PC-3 (cell line): ENCODE data around the gene ECSIT. TPM values are rescaled to one million over a fixed set of nuclear protein-coding genes. Genes with fewer than 3 reads are reported as not detected.

Source experiments
- ATAC-seq: fragments of 200-7000 bp; cut with Tn5 transposase; 2 replicates; pipeline ENCODE4 v1.9.1; 2020; ENCODE audit warnings: mild to moderate bottlenecking, moderate library complexity
- BruUV-seq: library from RNA; stranded (reverse); fragments of 400-500 nt; replicated peaks from 2 replicates; lab custom pipeline; 2021; lab: Mats Ljungman, UMichigan
- CTCF ChIA-PET: fragments of 300-600 bp; sonication (Branson Sonifier 250); formaldehyde crosslinking; loops from one replicate; lab custom pipeline; 2022; ENCODE audit warnings: antibody characterized with exemption; lab: Charles Lee
- POLR2A ChIA-PET: fragments of 300-600 bp; sonication (Branson Sonifier 250); formaldehyde crosslinking; loops from one replicate; lab custom pipeline; 2022; ENCODE audit warnings: antibody characterized with exemption; ENCODE audit not compliant: unreplicated experiment; lab: Charles Lee
- DNase-seq: peaks from one replicate; pipeline ENCODE4 v3.0.0-alpha.2; 2015
- H2AFZ ChIP-seq: fragments of 300-600 bp; sonication (generic); 2 replicates; pipeline ENCODE4 v1.6.0; 2016; ENCODE audit warnings: antibody characterized with exemption, low read length
- H3F3A ChIP-seq: fragments of 300-600 bp; sonication (generic); one replicate; pipeline ENCODE4 v1.6.0; 2017; ENCODE audit warnings: antibody characterized with exemption, low read length, control low read depth, mild to moderate bottlenecking; ENCODE audit not compliant: unreplicated experiment
- H3K27ac ChIP-seq: fragments of 300-600 bp; sonication (generic); 2 replicates; pipeline ENCODE4 v1.5.1; 2016; ENCODE audit warnings: mild to moderate bottlenecking, low read length
- H3K27me3 ChIP-seq: fragments of 300-600 bp; sonication (generic); 2 replicates; pipeline ENCODE4 v1.6.1; 2016; ENCODE audit warnings: low read length, mixed read lengths
- H3K36me3 ChIP-seq: fragments of 300-600 bp; sonication (generic); 2 replicates; pipeline ENCODE4 v1.6.1; 2016; ENCODE audit warnings: low read depth, mixed run types, low read length, mixed read lengths
- H3K4me1 ChIP-seq: fragments of 300-600 bp; sonication (generic); 2 replicates; pipeline ENCODE4 v1.5.1; 2016; ENCODE audit warnings: low read length; ENCODE audit not compliant: insufficient read depth
- H3K4me2 ChIP-seq: fragments of 300-600 bp; sonication (generic); 2 replicates; pipeline ENCODE4 v1.6.0; 2016; ENCODE audit warnings: low read length
- H3K4me3 ChIP-seq: fragments of 300-600 bp; sonication (generic); 2 replicates; pipeline ENCODE4 v1.5.1; 2016; ENCODE audit warnings: mild to moderate bottlenecking, low read length, mixed read lengths
- H3K79me2 ChIP-seq: fragments of 300-600 bp; sonication (generic); 2 replicates; pipeline ENCODE4 v1.6.1; 2017; ENCODE audit warnings: low read length, mixed read lengths
- H3K9ac ChIP-seq: fragments of 300-600 bp; sonication (generic); 2 replicates; pipeline ENCODE4 v1.6.0; 2016; ENCODE audit warnings: mild to moderate bottlenecking, low read length
- H3K9me2 ChIP-seq: fragments of 300-600 bp; sonication (generic); replicated peaks from 2 replicates; pipeline ENCODE4 v1.6.1; 2016; ENCODE audit warnings: mixed run types, low read length, mixed read lengths
- H3K9me3 ChIP-seq: fragments of 300-600 bp; sonication (generic); 2 replicates; pipeline ENCODE4 v1.6.1; 2016; ENCODE audit warnings: low read length, mixed read lengths
- H4K20me1 ChIP-seq: fragments of 300-600 bp; sonication (generic); 2 replicates; pipeline ENCODE4 v1.6.1; 2016; ENCODE audit warnings: low read length, mixed read lengths
- CTCF ChIP-seq: fragments of 300-600 bp; sonication (generic); conservative IDR thresholded peaks from 2 replicates; pipeline ENCODE4 v1.5.1; 2017; ENCODE audit warnings: antibody characterized with exemption, low read depth, mild to moderate bottlenecking, low read length
- EZH2 ChIP-seq: fragments of 300-600 bp; sonication (generic); IDR thresholded peaks from one replicate; pipeline ENCODE4 v1.6.1; 2017; ENCODE audit warnings: antibody characterized with exemption, mild to moderate bottlenecking, low read length; ENCODE audit not compliant: unreplicated experiment
- EZH2phosphoT487 ChIP-seq: fragments of 300-600 bp; sonication (generic); IDR thresholded peaks from 2 replicates; pipeline ENCODE4 v1.6.1; 2018; ENCODE audit warnings: mild to moderate bottlenecking, antibody characterized with exemption, low read length, borderline replicate concordance
- intact Hi-C: fragments of 100-400 bp; cut with micrococcal nuclease; formaldehyde crosslinking; loops from 2 replicates; pipeline ENCODE4 v1.9.0; 2023
- total RNA-seq: library from RNA; depleted of rRNA; stranded (reverse); fragments of >200 nt; gene quantifications from 2 replicates; pipeline ENCODE4 v1.2.3, GENCODE V29; 2014

ECSIT gene
- total RNA-seq, 1 experiment from 2014 or later: 126 TPM

- peak overlapping the region; percentile 65 for H3K27ac ChIP-seq
- peaks cover 15% of the 10 kb centered on the region for H3K4me1 ChIP-seq
- peak overlapping the region; percentile 84 for H3K4me3 ChIP-seq
- peak overlapping the region; percentile 80 for H3K9ac ChIP-seq
- no peaks in the 10 kb centered on the region for H3K9me2 ChIP-seq
- H3K36me3 ChIP-seq: no peaks in the 10 kb centered on the region
- no peaks in the 10 kb centered on the region for H4K20me1 ChIP-seq
- peak overlapping the region; percentile 72 for H2AFZ ChIP-seq
- peak overlapping the region; percentile 98 for H3K4me2 ChIP-seq
- H3K9me3 ChIP-seq: no peaks in the 10 kb centered on the region
- H3K79me2 ChIP-seq: peaks cover 4% of the 10 kb centered on the region; the same call in 1 of the 2 replicates
- CTCF ChIA-PET: no interaction called here
- ATAC-seq (peak; percentile 96), DNase-seq (peak; percentile 99)
- TF ChIP-seq EZH2 (no peak), CTCF (no peak), EZH2phosphoT487 (no peak)
- POLR2A ChIA-PET: interaction anchor here (0.6 kb wide), 2 partner anchors 80 to 159 kb away, joined by 5 to 8 read pairs; partner anchors contain the start of gene TMEM205
- intact Hi-C loops: loop anchor here (1.0 to 2.0 kb wide), 3 partner anchors 24 to 70 kb away; partner anchors contain the start of genes ECSIT, ELOF1, ODAD3 and PRKCSH
- H3F3A ChIP-seq: no peaks in the 10 kb centered on the region
- BruUV-seq: no TSS peak
- no peaks in the 10 kb centered on the region for H3K27me3 ChIP-seq
Observed at GRCh38 chr19:11505032-11505503, 23.9 kb downstream of the ECSIT start.

GRCh38 chr19:11504502-11505031 is 24.4 kb downstream of the ECSIT start:
- ATAC-seq (peak; percentile 1), DNase-seq (peak; percentile 36)
- no peaks in the 10 kb centered on the region for H3F3A ChIP-seq
- TSS peak; percentile 52 for BruUV-seq
- H3K4me1 ChIP-seq: peaks cover 15% of the 10 kb centered on the region
- H3K4me3 ChIP-seq: peak overlapping the region; percentile 84
- H3K79me2 ChIP-seq: peaks cover 4% of the 10 kb centered on the region; the same call in 1 of the 2 replicates
- H3K27ac ChIP-seq: peak overlapping the region; percentile 10; the same call in 1 of the 2 replicates
- no peaks in the 10 kb centered on the region for H3K36me3 ChIP-seq
- no peaks in the 10 kb centered on the region for H3K9me3 ChIP-seq
- intact Hi-C loops: loop anchor here (1.0 to 2.0 kb wide), 3 partner anchors 24 to 69 kb away; partner anchors contain the start of genes ECSIT, ELOF1, ODAD3 and PRKCSH
- peak overlapping the region; percentile 98 for H3K4me2 ChIP-seq
- H3K27me3 ChIP-seq: no peaks in the 10 kb centered on the region
- ChIA-PET CTCF (no interaction called here), POLR2A (no interaction called here)
- no peaks in the 10 kb centered on the region for H4K20me1 ChIP-seq
- TF ChIP-seq EZH2 (no peak), EZH2phosphoT487 (no peak), CTCF (no peak)
- H3K9ac ChIP-seq: peak overlapping the region; percentile 52
- H3K9me2 ChIP-seq: no peaks in the 10 kb centered on the region
- peak overlapping the region; percentile 72 for H2AFZ ChIP-seq
